WTC11 (cell line): ENCODE data around the gene JMJD6.

Experiments
- CTCF ChIP-seq: fragments of 200-600 bp; IDR thresholded peaks from 2 replicates; pipeline ENCODE4 v1.8.0; 2022; ENCODE audit warnings: antibody characterized with exemption
- E2F1 ChIP-seq: sonication (generic); formaldehyde crosslinking; IDR thresholded peaks from 2 replicates; pipeline ENCODE4 v1.8.0; 2022; ENCODE audit warnings: mild to moderate bottlenecking, missing genetic modification reagents
- ESRRA ChIP-seq: sonication (generic); formaldehyde crosslinking; IDR thresholded peaks from 2 replicates; pipeline ENCODE4 v1.8.1; 2022; ENCODE audit warnings: mild to moderate bottlenecking, missing genetic modification reagents, borderline replicate concordance
- HMGXB4 ChIP-seq: sonication (generic); formaldehyde crosslinking; IDR thresholded peaks from 2 replicates; pipeline ENCODE4 v1.8.1; 2023; ENCODE audit warnings: mild to moderate bottlenecking, moderate library complexity, missing genetic modification reagents
- JUN ChIP-seq: sonication (generic); formaldehyde crosslinking; IDR thresholded peaks from 2 replicates; pipeline ENCODE4 v1.8.0; 2023; ENCODE audit warnings: mild to moderate bottlenecking, missing genetic modification reagents
- KAT7 ChIP-seq: sonication (generic); formaldehyde crosslinking; IDR thresholded peaks from 2 replicates; pipeline ENCODE4 v1.8.1; 2023; ENCODE audit warnings: missing genetic modification reagents, mild to moderate bottlenecking, borderline replicate concordance
- MXD4 ChIP-seq: fragments of 250-450 bp; sonication (Bioruptor Pico); IDR thresholded peaks from 2 replicates; pipeline ENCODE4 v1.8.0; 2021; ENCODE audit warnings: mild to moderate bottlenecking, moderate library complexity, borderline replicate concordance
- TEAD4 ChIP-seq: sonication (generic); formaldehyde crosslinking; IDR thresholded peaks from 2 replicates; pipeline ENCODE4 v1.8.0; 2022; ENCODE audit warnings: mild to moderate bottlenecking, missing genetic modification reagents
- ZNF121 ChIP-seq: sonication (generic); formaldehyde crosslinking; IDR thresholded peaks from 2 replicates; pipeline ENCODE4 v1.8.0; 2023; ENCODE audit warnings: missing genetic modification reagents
- ZNF138 ChIP-seq: sonication (generic); formaldehyde crosslinking; conservative IDR thresholded peaks from 2 replicates; pipeline ENCODE4 v1.8.1; 2022; ENCODE audit warnings: mild to moderate bottlenecking, moderate library complexity, missing genetic modification reagents
- ZNF396 ChIP-seq: fragments of 250-450 bp; sonication (Bioruptor Pico); IDR thresholded peaks from 2 replicates; pipeline ENCODE4 v1.8.0; 2021; ENCODE audit warnings: mild to moderate bottlenecking, moderate library complexity, borderline replicate concordance
- ZNF671 ChIP-seq: fragments of 250-450 bp; sonication (Bioruptor Pico); IDR thresholded peaks from 2 replicates; pipeline ENCODE4 v1.8.0; 2021; ENCODE audit warnings: mild to moderate bottlenecking

GRCh38 chr17:76709077-76709950, 17.1 kb downstream of the JMJD6 start:
- TF ChIP-seq CTCF (no peak), E2F1 (no peak), JUN (CRISPR knock-in tag) (no peak), KAT7 (no peak), ZNF138 (CRISPR knock-in tag) (no peak), TEAD4 (no peak), MXD4 (no peak), ZNF396 (CRISPR knock-in tag) (no peak), HMGXB4 (CRISPR knock-in tag) (no peak), ZNF671 (CRISPR knock-in tag) (no peak), ESRRA (CRISPR knock-in tag) (no peak), ZNF121 (CRISPR knock-in tag) (no peak)
